ENCODE measurements around the gene SLC22A16.
"Not testable (repeated sequence)": the region's sequence is repeated elsewhere in the genome, so short reads cannot be mapped to it uniquely, and the experiment has no call there.

Gene SLC22A16

DNA sequence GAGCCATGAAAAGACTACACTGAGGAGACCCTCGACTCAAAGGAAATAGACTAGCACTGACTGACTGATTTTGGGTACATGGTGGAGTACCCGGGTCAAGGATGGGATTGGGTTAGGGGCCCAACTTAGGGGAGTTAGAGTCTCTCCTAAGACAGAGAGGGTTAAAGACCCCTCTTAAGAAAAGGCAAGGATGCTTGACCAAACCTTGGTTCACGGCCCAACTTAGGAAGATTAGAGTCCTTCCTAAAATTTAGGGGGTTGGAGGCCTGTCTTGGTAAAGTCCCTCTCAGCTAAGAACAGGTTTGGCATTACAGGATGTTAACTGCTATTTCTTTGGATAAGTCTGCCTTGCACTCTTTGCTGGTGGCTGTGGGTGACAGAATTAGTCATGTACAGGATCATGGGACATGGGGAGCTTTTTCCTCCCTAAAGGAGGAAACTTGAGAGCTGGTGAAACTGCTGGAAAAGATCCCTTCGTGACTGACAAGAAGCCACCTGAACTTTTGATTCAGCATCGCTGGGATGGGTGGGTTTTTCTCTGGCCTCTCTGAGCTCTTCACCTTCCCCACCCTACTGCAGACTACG lies 12.3 kb upstream of the SLC22A16 start:
- no peak for DNase-seq

DNA sequence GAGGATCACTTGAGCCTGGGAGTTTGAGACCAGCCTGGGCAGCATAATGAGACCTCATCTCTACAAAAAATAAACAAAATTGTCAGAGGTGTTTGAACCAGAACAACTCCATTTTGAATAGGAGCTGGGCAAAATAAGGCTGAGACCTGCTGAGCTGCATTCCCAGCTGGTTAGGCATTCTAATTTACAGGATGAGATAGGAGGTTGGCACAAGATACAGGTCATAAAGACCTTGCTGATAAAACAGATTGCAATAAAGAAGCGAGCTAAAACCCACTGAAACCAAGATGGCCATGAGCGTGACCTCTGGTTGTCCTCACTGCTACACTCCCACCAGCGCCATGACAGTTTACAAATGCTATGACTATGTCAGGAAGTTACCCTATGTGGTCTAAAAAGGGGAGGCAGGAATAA lies 11.6 kb upstream of the SLC22A16 start:
- not testable (repeated sequence) for DNase-seq

DNA sequence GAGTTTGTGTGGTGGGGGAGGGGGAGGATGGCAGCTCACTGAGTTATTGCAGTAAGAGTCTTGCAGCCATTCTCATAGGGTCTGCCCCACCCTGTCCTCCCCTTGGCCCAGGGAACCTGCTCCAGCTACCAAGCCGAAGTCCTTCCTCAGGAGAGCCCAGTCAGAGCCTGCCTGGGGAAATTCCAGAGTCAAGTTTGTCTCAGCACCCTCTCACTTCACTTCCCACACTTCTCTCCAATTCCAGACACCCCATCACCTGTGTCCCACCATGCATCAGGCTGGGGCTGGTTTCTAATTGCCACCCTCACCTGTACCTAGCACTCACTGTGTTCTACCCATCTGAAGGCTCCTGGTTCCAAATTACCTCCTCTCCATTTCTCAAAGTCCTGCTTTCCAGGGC lies 10.3 kb upstream of the SLC22A16 start:
- DNase-seq: no peak

DNA sequence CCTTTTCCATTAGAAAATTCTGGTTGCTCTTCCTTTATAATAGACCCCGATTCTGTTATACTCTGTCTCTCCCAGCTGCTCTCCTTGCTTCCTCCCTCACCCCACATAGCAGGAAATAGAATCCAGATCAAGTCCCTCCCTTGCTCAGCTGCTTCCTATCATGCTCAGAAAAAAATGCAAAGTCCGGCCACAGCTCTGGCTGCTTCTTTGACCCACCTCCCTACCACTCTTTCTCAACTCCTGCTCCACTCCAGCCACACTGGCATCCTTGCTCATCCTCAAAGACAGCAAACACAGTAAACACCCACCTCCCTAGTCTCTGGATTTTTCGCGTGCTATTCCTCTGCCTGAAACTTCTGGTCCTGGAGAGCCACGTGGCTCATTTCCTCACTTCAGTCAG lies 9.1 kb upstream of the SLC22A16 start:
- DNase-seq: no peak

DNA sequence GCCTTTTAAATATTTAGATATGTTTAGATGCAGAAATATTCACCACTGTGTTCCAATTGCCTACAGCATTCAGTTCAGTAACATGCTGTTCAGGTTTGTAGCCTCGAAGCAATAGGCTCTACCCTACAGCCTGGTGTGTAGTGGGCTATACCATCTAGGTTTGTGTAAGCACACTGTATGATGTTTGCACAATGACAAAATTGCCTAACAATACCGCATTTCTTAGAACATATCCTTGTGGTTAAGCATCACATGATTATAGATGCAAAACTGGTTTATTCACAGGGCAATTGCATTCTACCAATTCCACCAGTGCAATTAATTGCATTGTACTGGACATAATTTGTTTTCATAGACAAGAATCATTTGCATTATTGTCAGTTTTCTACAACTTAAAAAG lies 7.9 kb upstream of the SLC22A16 start:
- DNase-seq: no peak

DNA sequence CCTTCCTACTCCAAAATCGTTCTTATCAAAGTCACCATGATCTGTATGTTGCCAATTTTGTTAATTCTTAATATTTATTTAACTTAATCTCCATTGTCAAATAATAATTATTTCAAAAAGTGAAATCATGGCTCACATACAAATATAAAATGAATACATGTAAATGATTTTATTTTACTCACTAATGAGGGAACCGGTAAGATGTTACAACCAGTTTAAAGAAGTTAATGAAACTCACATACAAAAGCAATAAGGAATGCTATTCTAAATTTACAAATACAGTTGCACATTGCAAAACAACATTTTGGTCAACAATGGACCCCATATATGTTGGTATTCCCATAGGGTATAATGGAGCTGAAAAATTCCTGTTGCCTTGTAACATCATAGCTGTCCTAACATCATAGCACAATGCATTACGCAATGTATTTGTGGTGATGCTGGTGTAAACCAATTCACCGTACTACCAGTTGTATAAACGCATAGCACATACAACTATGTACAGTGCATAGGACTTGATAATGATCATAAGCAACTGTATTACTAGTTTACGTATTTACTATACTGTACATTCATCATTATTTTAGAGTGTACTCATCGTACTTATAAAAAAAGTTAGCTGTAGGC lies 6.5 kb upstream of the SLC22A16 start:
- no peak for DNase-seq

DNA sequence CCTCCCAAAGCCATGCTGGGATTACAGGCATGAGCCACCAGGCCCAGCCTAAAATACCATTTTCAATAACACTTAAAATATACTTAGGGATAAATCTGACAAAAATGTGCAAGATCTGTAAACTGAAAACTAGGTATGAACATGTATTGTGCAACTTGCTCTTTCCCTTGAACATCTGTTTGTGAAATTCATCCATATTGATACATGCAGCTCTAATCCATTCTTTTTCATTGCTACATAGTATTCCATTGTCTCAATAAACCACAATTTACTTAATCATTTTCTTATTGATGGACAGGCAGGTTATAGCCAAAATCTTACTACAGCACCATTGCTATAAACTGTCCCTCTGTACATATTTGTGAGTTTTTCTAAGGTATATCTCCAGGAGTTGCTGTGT lies 4.7 kb upstream of the SLC22A16 start:
- no peak for DNase-seq

DNA sequence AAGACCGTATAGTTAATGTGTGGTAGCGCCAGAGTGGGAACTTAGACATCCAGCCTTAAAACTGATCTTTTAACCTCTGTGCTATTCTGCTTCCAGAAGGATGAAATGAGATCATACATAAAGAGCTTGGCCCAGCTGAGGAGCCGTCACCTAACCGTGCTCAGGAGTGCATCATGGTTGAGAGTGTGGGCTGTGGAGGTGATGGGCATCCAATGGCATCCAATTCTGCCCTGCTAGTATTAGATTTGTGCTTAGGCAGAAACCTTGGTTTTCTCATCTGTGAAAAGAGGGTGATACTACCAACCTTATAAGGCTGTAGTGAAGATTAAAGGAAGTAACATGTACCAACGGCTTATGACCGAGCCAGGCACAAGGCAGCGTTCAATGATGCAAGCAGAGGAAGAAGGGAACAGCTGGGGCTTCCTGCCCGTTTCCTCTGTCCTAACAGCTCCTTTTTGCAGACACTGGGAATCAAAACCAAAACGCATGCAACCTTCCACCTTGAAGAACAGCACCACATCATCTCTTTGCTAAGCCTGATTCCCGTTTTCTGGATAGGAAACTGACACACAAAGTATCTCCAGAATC lies 1.3 kb downstream of the SLC22A16 start:
- no peak for DNase-seq

DNA sequence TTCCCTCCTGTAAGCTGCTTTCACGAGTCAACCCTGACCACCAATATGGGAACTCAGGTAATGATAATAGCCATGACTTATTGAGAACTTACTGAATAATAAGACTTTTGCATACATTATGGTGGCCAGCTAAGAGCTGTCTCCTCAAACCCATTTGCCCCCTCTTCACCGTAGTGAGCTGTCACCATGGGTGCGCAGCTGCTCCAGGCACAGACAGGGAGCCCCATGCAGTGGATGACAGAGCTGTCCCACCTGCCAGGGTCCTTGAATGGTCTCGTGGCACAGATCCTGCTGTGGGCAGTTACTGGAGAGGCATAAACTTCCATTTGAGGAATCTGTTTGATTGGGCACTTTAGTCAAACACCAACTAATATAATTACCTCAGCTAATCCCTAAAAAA lies 1.9 kb downstream of the SLC22A16 start:
- DNase-seq: no peak

DNA sequence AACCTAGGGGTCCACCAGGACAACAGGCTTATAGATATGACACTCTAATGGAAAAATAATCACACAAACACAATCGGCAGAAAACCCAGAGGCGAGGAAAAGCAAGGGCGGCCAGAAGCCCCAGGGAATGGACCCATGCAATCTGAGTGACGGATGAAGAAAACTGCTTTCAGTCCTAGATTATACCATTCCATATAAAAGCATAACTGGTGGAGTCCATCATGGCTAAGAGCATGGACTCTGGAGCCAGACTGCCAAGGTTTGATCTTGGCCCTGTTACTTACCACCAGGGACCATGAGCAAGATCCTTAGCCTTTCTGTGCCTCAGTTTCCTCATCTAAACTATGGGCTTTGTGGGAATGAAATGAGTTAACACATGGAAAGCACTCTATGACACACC lies 3.7 kb downstream of the SLC22A16 start:
- DNase-seq: no peak

DNA sequence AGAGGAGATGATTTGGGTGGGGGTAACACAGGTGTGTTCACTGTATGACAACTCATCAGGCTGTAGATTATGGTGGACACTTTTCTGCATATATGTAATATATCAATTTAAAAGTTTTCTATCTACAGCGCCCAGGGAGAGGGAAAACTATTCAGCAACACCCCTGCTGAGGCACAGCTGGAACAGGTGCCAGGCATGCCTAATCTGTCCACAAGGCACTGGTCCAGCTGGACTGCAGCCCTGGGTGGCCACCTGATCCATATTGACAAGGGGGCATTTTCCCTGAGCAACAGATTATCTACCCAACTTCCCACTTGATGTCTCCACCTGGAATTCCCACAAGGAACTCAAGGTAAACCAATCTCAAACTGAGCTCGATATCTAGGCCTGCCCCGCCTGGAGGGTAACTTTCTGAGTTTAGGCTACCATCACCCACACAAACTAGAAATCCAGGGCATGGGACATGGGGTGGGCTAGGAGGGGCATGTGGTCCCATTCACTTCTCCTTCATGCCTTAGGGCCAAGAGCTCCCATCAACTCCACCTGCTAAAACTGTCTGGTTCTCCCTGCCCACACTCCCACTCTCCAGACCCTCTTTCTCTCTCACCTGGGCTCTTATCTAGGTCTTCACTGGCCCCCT lies 4.6 kb downstream of the SLC22A16 start:
- no peak for DNase-seq

DNA sequence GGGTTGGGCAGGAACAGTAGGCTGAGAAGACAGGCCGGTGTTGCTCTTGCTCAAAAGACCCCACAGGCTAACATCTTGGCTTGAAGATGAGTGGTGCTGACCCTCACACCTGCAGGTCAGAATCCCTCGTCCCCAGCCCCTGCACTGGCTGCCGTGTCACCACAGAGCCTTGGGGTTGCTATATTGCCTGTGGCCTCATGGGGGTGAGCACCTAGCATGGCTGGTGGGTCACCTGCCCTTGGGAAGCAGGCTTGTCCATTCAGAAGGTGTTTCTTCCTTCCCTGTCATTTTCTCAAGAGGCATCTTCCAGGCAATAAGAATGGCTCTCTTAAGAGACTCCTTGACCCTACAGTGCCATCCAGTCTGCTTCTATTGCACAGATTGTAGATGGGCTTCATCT lies 7.7 kb downstream of the SLC22A16 start:
- DNase-seq: no peak

DNA sequence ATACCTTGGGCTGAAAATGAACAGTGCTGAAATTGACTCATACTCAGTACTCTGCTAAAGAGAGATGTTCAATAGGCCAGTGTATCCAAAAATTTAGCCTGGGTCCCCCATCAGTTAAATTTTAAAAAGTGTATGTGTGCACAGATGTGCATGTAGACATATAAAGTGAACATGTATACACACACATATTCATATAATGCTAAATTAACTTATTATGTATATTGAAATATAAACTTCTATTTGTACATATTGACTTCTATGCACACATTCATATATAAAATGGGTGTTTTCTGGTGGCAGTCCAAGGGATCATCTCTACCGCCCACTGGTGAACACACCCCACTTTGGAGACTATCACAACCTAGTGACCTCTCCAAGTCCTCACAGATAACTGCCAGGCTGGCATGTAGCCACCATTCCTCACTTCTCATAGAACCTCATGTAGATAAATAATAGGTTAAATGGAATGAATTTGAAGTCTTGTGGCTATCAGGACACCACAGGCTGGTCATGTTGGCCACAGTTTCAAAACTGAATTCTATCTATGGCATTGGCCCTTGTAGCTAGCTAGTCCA lies 8.8 kb downstream of the SLC22A16 start:
- DNase-seq: no peak

DNA sequence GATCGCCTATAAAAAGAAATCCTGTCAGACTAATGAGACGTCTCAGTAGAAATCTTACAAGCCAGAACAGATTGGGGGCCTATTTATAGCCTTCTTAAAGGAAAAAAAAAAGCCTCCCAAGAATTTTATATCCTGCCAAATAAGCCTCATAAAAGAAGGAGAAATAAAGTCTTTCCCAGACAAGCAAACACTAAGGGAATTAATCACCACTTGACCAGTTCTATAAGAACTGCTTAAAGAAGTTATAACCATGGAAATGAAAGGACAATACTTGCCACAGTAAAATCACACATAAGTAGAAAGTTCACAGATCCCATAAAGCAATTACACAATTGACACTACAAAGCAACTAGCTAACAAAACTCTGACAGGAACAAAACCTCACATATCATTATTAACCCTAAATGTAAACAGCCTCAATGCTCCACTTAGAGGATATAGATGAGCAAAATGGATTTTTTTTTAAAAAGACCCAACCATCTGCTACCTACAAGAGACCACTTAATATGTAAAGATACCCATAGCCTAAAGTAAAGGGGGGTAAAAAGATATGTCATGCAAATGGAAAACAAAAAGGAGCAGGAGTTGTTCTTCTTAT lies 13.4 kb downstream of the SLC22A16 start:
- DNase-seq: no peak

DNA sequence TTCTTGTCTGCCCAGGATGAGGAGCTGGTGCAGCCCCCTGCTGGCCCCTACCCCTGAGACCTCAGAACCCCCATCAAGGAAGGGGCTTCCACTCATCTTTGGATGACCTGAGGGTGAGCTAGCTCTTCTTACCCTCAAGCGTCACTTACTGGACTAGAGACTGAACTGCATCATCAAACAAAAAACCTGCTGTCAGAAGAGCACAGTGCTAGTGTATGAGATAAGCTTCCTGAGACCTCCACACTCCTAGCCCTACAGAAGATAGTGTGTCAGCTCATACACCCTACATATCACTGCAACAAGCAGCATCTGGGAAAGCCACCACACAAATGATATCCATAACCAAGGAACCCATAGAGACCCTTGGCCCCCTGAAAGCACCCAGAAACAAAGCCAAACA lies 15.0 kb downstream of the SLC22A16 start:
- DNase-seq: no peak

DNA sequence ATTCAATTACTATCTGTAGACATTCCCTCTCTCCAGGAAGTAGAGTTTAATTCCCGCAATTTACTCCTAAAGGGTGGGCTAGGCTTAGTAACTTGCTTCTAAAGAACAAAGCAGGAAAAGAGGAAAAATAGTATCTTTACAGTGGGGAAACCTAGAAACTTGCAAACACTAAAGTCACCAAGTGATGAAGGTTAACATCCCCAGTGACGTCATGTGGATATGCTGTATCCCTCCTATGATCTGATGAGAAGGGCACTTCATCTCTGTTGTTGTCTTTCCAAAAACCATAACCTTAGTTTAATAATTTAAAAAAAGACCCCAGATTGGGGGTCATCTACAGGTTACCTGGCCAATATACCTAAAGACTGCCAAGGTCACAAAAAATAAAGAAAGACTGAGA lies 17.3 kb downstream of the SLC22A16 start:
- no peak for DNase-seq

DNA sequence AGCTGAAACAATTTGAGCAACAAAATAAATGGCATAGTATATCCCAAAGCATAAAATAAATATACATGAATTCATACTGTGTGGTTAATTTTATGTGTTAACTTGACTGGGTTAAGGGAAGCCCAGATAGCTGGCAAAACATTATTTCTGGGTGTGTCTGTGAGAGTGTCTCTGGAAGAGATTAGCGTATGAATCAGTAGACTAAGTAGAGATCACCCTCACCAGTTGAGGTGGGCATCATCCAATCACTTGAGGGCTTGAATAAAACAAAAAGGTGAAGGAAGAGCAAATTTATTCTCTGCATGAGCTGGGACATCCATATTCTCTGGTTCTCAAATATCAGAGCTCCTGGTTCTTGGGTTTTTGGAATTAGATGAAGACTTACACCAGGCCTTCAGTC lies 17.9 kb downstream of the SLC22A16 start:
- DNase-seq: no peak

DNA sequence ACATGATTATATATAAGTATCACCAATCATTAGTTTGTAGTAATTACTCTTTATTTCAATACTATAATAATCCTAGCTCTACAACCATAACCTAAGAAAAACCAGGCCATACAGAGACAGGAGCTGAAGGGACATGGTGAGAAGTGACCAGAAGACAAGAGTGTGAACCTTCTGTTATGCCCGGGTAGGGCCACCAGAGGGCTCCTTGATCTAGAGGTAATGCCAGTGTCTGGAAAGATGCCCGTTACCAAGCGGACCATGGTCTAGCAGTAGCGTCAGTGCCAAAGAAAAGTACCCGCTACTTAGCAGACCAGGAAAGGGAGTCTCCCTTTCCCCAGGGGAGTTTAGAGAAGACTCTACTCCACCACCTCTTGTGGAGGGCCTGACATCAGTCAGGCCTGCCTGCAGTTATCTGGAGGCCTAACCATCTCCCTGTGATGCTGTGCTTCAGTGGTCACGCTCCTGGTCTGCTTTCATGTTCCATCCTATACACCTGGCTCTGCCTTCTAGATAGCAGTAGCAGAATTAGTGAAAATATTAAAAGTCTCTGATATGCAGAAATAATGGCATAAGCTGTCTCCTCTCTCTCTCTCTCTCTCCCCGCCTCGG lies 18.7 kb downstream of the SLC22A16 start:
- DNase-seq: not testable (repeated sequence)

DNA sequence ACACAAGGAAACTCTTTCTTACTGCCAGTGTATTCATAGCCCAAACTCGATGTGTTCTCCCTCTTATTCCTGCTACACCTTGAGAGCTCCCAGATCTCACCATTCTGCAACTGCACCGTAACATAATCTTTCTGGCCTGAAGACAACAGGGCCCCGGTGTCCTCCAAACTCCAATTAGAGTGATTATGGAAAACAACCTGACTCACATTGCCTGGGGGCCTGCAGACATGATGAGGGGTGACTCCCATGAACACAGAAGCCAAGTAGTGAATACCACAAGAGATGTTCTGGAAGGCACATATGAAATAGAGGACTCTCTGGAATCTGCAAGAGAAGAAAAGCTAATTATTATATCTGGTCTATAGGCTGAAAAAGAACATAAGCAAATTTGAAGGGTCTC lies 19.7 kb downstream of the SLC22A16 start:
- DNase-seq: no peak

DNA sequence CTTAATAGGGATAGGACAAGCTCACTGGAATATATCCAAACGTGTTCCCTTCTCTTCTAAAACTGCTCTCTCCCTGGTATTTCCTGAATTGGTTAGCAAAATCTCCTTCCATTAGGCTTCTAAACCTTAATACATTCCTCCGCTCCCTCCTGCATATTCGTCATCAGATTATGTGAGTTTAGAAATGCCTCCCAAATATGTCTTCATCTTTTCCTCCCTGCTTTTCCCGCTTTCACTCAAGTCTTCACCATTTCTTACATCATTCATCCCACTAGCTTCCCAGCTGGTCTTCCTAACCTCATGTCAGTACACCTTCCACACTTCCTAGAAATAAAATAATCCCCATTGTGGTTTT lies 26.9 kb downstream of the SLC22A16 start:
- DNase-seq: no peak

DNA sequence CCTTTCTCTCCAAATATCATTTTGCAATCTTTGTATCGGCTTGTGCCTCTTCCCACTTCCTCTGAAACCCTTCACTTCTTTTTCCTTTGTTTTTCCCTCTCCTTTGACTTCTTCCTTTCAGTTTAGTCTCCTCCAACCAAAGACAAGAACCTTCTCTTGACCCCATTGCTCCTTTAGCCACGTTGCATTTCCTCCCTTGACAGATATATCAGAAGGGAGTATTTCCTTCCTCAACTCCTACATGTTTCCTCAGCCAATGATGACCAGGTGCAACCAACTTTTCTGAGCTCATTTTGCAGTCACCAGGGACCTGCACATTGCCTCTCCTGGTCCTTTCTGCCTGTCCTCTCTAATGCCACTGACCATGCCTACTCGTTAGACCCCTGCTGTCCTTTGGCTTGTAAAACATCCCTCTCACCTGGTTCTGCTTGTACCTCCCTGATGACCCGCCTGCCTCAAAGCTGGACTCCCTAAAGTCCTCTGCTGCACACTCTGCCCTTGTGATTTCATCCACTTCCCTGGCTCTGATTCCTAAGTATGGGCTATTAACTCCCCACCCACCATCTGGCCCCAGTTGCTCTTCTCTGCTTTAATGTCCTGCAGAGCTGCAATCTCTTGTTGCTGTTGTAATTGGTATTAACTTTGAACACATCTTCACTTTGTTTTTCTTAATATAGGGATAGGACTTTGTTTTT lies 27.4 kb downstream of the SLC22A16 start:
- no peak for DNase-seq

DNA sequence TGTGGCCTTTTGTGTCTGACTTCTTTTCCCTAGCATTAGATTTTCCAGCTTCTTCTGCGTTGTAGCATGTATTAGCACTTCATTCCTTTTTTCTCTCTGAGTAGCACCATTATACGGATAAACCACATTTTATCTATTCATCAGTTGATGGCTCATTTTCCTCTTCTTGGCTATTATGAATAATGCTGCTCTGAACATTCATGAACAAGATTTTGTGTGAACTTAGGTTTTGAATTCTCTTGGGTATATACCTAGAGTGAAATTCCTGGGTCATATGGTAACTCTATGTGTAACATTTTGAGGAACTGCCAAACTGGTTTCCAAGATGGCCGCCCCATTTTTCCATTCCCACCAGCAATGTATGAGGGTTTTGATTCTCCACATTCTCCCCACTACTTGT lies 28.7 kb downstream of the SLC22A16 start:
- DNase-seq: no peak

DNA sequence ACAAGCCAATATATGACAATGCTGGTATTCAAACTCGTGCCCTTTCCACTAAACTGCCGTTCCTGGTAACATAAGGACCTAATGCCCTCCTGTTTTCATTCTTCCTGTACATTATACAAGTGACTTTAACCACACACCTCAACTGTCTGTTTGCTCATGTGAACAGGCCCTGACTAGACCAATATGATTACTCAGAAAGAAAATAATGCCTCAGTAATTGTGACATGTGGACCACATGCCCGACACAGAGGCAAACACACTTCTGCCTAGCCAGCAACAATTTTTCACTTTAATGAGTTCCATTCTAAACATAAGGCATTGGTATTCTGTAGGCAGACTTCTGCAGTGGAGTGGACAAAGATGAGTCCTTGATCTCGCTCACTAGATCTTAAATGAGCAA lies 30.0 kb downstream of the SLC22A16 start:
- no peak for DNase-seq

Data from activated CD4-positive, alpha-beta T cell treated with anti-CD3 and anti-CD28 coated beads for 4 hours (primary cell).